Kidney (tissue), 14 donors: ENCODE measurements around the gene MTMR4. TPM values are rescaled to one million over a fixed set of nuclear protein-coding genes. Genes with fewer than 3 reads are reported as not detected.

ENCODE experiments used
- DNase-seq, 5 donors: peaks; one replicate each; pipeline ENCODE4 v3.0.0-alpha.2; 2013 to 2020
- FAIRE-seq: peaks from 2 replicates; lab custom pipeline; 2012; peaks lifted over from hg19 to GRCh38; lab: Jason Lieb, UNC
- H3K27ac ChIP-seq, 2 donors: one replicate each; pipeline ENCODE4 v1.7.0; 2013; ENCODE audit warnings: low read depth in 2 of 2, low read length in 2 of 2, inconsistent platforms in 1 of 2
- H3K27me3 ChIP-seq: one replicate; pipeline ENCODE4 v1.7.1; 2013; ENCODE audit warnings: low read length, inconsistent platforms; ENCODE audit not compliant: control insufficient read depth, insufficient read depth
- H3K36me3 ChIP-seq, 3 donors: one replicate each; pipeline versions ENCODE4 v1.7.0 to v1.7.1; 2013; ENCODE audit warnings: low read length in 3 of 3, control low read depth in 1 of 3, inconsistent platforms in 1 of 3; ENCODE audit not compliant: insufficient read depth in 3 of 3, control insufficient read depth in 2 of 3
- H3K4me1 ChIP-seq, 3 donors: one replicate each; pipeline versions ENCODE4 v1.7.0 to v1.7.1; 2013; ENCODE audit warnings: low read length in 3 of 3, inconsistent platforms in 1 of 3, low read depth in 1 of 3; ENCODE audit not compliant: control insufficient read depth in 2 of 3, insufficient read depth in 2 of 3
- H3K4me3 ChIP-seq, 3 donors: one replicate each; pipeline versions ENCODE4 v1.7.0 to v1.8.1; 2013; ENCODE audit warnings: low read length in 3 of 3, control low read depth in 1 of 3, inconsistent platforms in 1 of 3
- H3K9ac ChIP-seq, 3 donors: one replicate each; pipeline versions ENCODE4 v1.7.0 to v1.7.1; 2013; ENCODE audit warnings: low read length in 3 of 3, control low read depth in 1 of 3, inconsistent platforms in 1 of 3
- H3K9me3 ChIP-seq, 3 donors: one replicate each; pipeline versions ENCODE4 v1.7.0 to v1.7.1; 2013; ENCODE audit warnings: low read length in 3 of 3, control low read depth in 1 of 3, inconsistent platforms in 1 of 3; ENCODE audit not compliant: control insufficient read depth in 2 of 3, insufficient read depth in 1 of 3
- intact Hi-C: fragments of 100-400 bp; cut with DNase I; formaldehyde crosslinking; loops from one replicate; pipeline ENCODE4 v1.11.1; 2022
- polyA plus RNA-seq: library from polyadenylated mRNA; stranded (reverse); fragments of 350-450 nt; fragmentation: Illumina TruSeq; extraction: RNeasy Lipid Tissue Mini Kit (QIAGEN cat#74804); gene quantifications from one replicate; pipeline ENCODE4 v1.2.3, GENCODE V29; 2014; ENCODE audit warnings: low read depth, low replicate concordance; ENCODE audit not compliant: insufficient read depth
- total RNA-seq: library from RNA; stranded (reverse); fragmentation: NEBNext Ultra II Directional; extraction: Animal tissue kit (Norgen Biotek cat#: 25700); gene quantifications from one replicate; pipeline ENCODE4 v1.2.1, GENCODE V29; 2021
- TF ChIP-seq, protein P1 (sequence below): IDR thresholded peaks from 3 replicates; pipeline ENCODE4 v1.5.1; 2012; ENCODE audit warnings: mild to moderate bottlenecking, moderate library complexity, borderline replicate concordance; ENCODE audit not compliant: insufficient read depth; ENCODE audit errors: extremely low read depth
- donor health status: control.
- donor health status: control.
- donor health status: control.
- donor health status: control.
- donor health status: control.
- donor health status: DM: yes; HTN: yes; CAD: no.
- donor health status: Normal renal cell carcinoma (clear cell type).

The MTMR4 gene
- total and polyA plus RNA-seq, 2 donors from 2014 or later = 13.3 to 42.9 TPM

DNA sequence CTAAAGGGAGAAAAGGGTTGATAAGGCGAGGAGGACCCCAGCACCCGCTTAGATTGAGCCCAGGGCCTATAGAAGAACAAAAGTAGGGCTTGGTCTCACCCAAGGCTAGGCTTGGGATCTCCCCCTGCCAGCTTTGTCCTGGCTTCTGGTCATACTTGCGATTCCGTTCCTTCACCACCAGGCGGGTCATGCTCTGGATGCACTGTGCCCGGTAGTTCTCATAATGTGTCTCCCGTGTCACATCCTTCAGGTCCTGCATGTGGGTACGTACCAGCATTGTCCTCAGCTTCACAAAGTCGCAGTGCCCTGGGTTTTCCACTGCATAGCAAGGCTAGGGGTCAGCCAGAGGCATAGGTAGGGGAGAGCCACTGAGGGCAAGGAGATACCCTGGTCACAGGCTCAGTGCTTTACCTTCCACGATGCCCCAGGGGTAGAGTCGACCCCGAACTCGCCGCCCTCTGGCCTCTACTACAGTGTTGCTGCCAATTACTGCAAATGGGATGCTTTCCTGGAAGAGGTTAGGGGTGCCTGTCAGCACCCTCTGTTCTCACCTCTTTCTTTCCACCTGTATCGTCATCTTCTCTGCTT, 6.5 kb upstream of the MTMR4 start:
- TF ChIP-seq, protein P1, sequence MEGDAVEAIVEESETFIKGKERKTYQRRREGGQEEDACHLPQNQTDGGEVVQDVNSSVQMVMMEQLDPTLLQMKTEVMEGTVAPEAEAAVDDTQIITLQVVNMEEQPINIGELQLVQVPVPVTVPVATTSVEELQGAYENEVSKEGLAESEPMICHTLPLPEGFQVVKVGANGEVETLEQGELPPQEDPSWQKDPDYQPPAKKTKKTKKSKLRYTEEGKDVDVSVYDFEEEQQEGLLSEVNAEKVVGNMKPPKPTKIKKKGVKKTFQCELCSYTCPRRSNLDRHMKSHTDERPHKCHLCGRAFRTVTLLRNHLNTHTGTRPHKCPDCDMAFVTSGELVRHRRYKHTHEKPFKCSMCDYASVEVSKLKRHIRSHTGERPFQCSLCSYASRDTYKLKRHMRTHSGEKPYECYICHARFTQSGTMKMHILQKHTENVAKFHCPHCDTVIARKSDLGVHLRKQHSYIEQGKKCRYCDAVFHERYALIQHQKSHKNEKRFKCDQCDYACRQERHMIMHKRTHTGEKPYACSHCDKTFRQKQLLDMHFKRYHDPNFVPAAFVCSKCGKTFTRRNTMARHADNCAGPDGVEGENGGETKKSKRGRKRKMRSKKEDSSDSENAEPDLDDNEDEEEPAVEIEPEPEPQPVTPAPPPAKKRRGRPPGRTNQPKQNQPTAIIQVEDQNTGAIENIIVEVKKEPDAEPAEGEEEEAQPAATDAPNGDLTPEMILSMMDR = no peak
- Histone ChIP-seq H3K4me3 (no peak overlapping the region), H3K4me1 (peaks cover 3 to 21% (median 11%) of the 10 kb centered on the region in 3 donors), H3K27ac (no peak overlapping the region), H3K27me3 (no peaks in the 10 kb centered on the region), H3K9ac (no peak overlapping the region), H3K36me3 (no peaks in the 10 kb centered on the region), H3K9me3 (no peaks in the 10 kb centered on the region)
- DNase-seq (peak in 3 of 5 donors; percentile 29 to 60 (median 49)), FAIRE-seq (no peak)
- intact Hi-C loops = no loop called here

- peak; percentile 100 for DNase-seq
- intact Hi-C loops = no loop called here
- Histone ChIP-seq H3K4me3 (peak overlapping the region; percentile 91 to 97 (median 97)), H3K9me3 (no peaks in the 10 kb centered on the region), H3K27me3 (no peaks in the 10 kb centered on the region), H3K9ac (peak overlapping the region; percentile 50 to 94 (median 87)), H3K36me3 (no peaks in the 10 kb centered on the region), H3K4me1 (peaks cover 3 to 32% (median 20%) of the 10 kb centered on the region in 3 donors), H3K27ac (peak overlapping the region; percentile 89 to 91)
- FAIRE-seq = peak; percentile 99
- TF ChIP-seq, protein P1 = no peak
These were observed 3.6 kb upstream of the MTMR4 start for GRCh38 chr17:58517928-58518609.

DNA sequence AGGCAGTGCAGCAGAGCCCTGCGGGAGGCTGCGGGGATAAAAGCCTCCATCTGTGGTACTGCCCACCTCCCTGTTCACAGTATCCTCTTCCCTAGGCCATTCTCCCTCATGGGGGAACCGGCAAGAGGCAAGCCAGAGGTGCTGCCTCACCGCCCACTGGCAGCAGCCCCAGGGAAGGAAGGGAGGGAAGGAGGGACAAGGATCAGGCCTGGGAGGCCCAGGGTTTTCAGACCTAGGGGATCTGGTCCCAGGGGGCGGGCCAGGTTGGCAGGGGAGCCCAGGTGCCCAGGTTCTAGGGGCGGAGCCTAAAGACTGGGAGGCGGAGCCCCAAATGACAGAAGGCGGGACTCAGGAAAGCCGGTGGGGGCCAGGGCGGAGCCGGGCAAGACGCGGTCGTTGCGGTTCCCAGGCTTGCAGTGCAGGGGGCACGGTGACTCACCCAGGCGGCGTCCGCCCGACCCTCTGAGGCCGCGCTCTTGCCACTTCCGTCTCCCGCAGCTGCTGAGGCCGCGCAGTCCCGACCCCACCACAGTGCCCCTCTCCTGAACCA, 3.0 kb upstream of the MTMR4 start:
- TF ChIP-seq, protein P1 = no peak
- intact Hi-C loops = no loop called here
- no peaks in the 10 kb centered on the region for H3K27me3 ChIP-seq
- H3K4me3 ChIP-seq = peak overlapping the region; percentile 73 to 97 (median 91)
- no peaks in the 10 kb centered on the region for H3K9me3 ChIP-seq
- H3K27ac ChIP-seq = peak overlapping the region; percentile 89 to 91
- H3K9ac ChIP-seq = peak overlapping the region; percentile 42 to 87 (median 62)
- peaks cover 0 to 1% (median 0%) of the 10 kb centered on the region in 3 donors for H3K36me3 ChIP-seq
- no peak for FAIRE-seq
- DNase-seq = no peak
- peaks cover 3 to 32% (median 20%) of the 10 kb centered on the region in 3 donors for H3K4me1 ChIP-seq
